D721Med (cell line): ENCODE results near the gene FAM151A.

Source experiments
- DNase-seq: peaks from one replicate; pipeline ENCODE4 v3.0.0; 2011; ENCODE audit warnings: low spot score; ENCODE audit not compliant: insufficient read length
- FAIRE-seq: peaks from 2 replicates; lab custom pipeline; 2011; peaks lifted over from hg19 to GRCh38; lab: Jason Lieb, UNC
- CTCF ChIP-seq: IDR thresholded peaks from 2 replicates; pipeline ENCODE4 v1.5.1; 2012; ENCODE audit warnings: mild to moderate bottlenecking, control low read depth; ENCODE audit not compliant: insufficient read depth; ENCODE audit errors: missing control alignments

FAM151A gene

GRCh38 chr1:54623216-54624007 is at the start of gene FAM151A:
TSS of gene FAM151A (minus strand) at chr1:54623525. CDS start at chr1:54623395, 130 bp downstream.
- DNase-seq: peak; percentile 54
- FAIRE-seq: no peak
- TF ChIP-seq CTCF: no peak

- no peak for FAIRE-seq
- TF ChIP-seq CTCF: peak; percentile 81
- DNase-seq: no peak
Measured at GRCh38 chr1:54671985-54672608, 48.8 kb upstream of the FAM151A start.

GRCh38 chr1:54668567-54668966 is 45.2 kb upstream of the FAM151A start:
- FAIRE-seq (no peak), DNase-seq (no peak)
- TF ChIP-seq CTCF: no peak

GRCh38 chr1:54667797-54668196 is 44.5 kb upstream of the FAM151A start:
- TF ChIP-seq CTCF: no peak
- FAIRE-seq (no peak), DNase-seq (no peak)

GRCh38 chr1:54666333-54666732 is 43.0 kb upstream of the FAM151A start:
- DNase-seq: no peak

GRCh38 chr1:54665852-54666251 is 42.5 kb upstream of the FAM151A start:
- no peak for TF ChIP-seq CTCF
- FAIRE-seq: no peak
- no peak for DNase-seq

More at GRCh38 chr1:54666333-54666732, 43.0 kb upstream of the FAM151A start:
- no peak for TF ChIP-seq CTCF
- FAIRE-seq: no peak

- FAIRE-seq (no peak), DNase-seq (no peak)
- no peak for TF ChIP-seq CTCF
Measured at GRCh38 chr1:54664364-54664763, 41.0 kb upstream of the FAM151A start.
